ENCODE results near the gene PCDHB1.

The PCDHB1 gene

GRCh38 chr5:141050622-141051520 lies at the start of gene PCDHB1:
Gene PCDHB1, plus strand, starts transcription at chr5:141051374. Its CDS starts 97 bp downstream, at chr5:141051471.
- H3K27ac Mint-ChIP-seq: no peak within 1 kb of the TSS
- no peaks in the 10 kb centered on the region for H3K4me1 Mint-ChIP-seq (ENCODE audit: low read depth)
- H3K4me3 Mint-ChIP-seq: no peak within 1 kb of the TSS
- no peaks in the 10 kb centered on the region for H3K27me3 Mint-ChIP-seq (ENCODE audit: low read depth)
- H3K36me3 Mint-ChIP-seq (ENCODE audit: low read depth): no peaks in the 10 kb centered on the region
- H3K9me3 Mint-ChIP-seq: peaks cover 18% of the 10 kb centered on the region

GRCh38 chr5:141001446-141001843 lies 49.7 kb upstream of the PCDHB1 start:
- no peak overlapping the region for H3K27ac Mint-ChIP-seq

GRCh38 chr5:141001844-141002604 lies 49.1 kb upstream of the PCDHB1 start:
- no peaks in the 10 kb centered on the region for H3K4me1 Mint-ChIP-seq (ENCODE audit: low read depth)
- peaks cover 14% of the 10 kb centered on the region for H3K27me3 Mint-ChIP-seq (ENCODE audit: low read depth)
- H3K36me3 Mint-ChIP-seq (ENCODE audit: low read depth): no peaks in the 10 kb centered on the region
- H3K4me3 Mint-ChIP-seq: no peak overlapping the region
- no peak overlapping the region for H3K27ac Mint-ChIP-seq
- peaks cover 3% of the 10 kb centered on the region for H3K9me3 Mint-ChIP-seq

More at GRCh38 chr5:141001446-141001843, 49.7 kb upstream of the PCDHB1 start:
- no peaks in the 10 kb centered on the region for H3K4me1 Mint-ChIP-seq (ENCODE audit: low read depth)
- H3K36me3 Mint-ChIP-seq (ENCODE audit: low read depth): no peaks in the 10 kb centered on the region
- peaks cover 14% of the 10 kb centered on the region for H3K27me3 Mint-ChIP-seq (ENCODE audit: low read depth)
- H3K9me3 Mint-ChIP-seq: peaks cover 3% of the 10 kb centered on the region
- no peak overlapping the region for H3K4me3 Mint-ChIP-seq

GRCh38 chr5:141002605-141002965 lies 48.6 kb upstream of the PCDHB1 start:
- no peaks in the 10 kb centered on the region for H3K4me1 Mint-ChIP-seq (ENCODE audit: low read depth)
- no peaks in the 10 kb centered on the region for H3K36me3 Mint-ChIP-seq (ENCODE audit: low read depth)
- peaks cover 3% of the 10 kb centered on the region for H3K9me3 Mint-ChIP-seq
- H3K4me3 Mint-ChIP-seq: no peak overlapping the region
- H3K27ac Mint-ChIP-seq: no peak overlapping the region
- peaks cover 14% of the 10 kb centered on the region for H3K27me3 Mint-ChIP-seq (ENCODE audit: low read depth)

GRCh38 chr5:141003031-141003430 lies 48.1 kb upstream of the PCDHB1 start:
- Mint-ChIP-seq H3K9me3 (peaks cover 3% of the 10 kb centered on the region), H3K4me1 (ENCODE audit: low read depth) (no peaks in the 10 kb centered on the region), H3K27me3 (ENCODE audit: low read depth) (peaks cover 14% of the 10 kb centered on the region), H3K27ac (no peak overlapping the region), H3K36me3 (ENCODE audit: low read depth) (no peaks in the 10 kb centered on the region), H3K4me3 (no peak overlapping the region)

- H3K27ac Mint-ChIP-seq: no peak overlapping the region
- no peaks in the 10 kb centered on the region for H3K36me3 Mint-ChIP-seq (ENCODE audit: low read depth)
- H3K4me3 Mint-ChIP-seq: no peak overlapping the region
- H3K9me3 Mint-ChIP-seq: peaks cover 3% of the 10 kb centered on the region
- peaks cover 14% of the 10 kb centered on the region for H3K27me3 Mint-ChIP-seq (ENCODE audit: low read depth)
- no peaks in the 10 kb centered on the region for H3K4me1 Mint-ChIP-seq (ENCODE audit: low read depth)
Observed at GRCh38 chr5:141003791-141004611, 47.2 kb upstream of the PCDHB1 start.

GRCh38 chr5:141007791-141008190 lies 43.4 kb upstream of the PCDHB1 start:
- no peaks in the 10 kb centered on the region for H3K36me3 Mint-ChIP-seq (ENCODE audit: low read depth)
- H3K4me3 Mint-ChIP-seq: no peak overlapping the region
- H3K9me3 Mint-ChIP-seq: no peaks in the 10 kb centered on the region
- H3K27me3 Mint-ChIP-seq (ENCODE audit: low read depth): no peaks in the 10 kb centered on the region
- no peak overlapping the region for H3K27ac Mint-ChIP-seq
- H3K4me1 Mint-ChIP-seq (ENCODE audit: low read depth): no peaks in the 10 kb centered on the region

- H3K36me3 Mint-ChIP-seq (ENCODE audit: low read depth): no peaks in the 10 kb centered on the region
- no peaks in the 10 kb centered on the region for H3K9me3 Mint-ChIP-seq
- no peak overlapping the region for H3K27ac Mint-ChIP-seq
- H3K4me1 Mint-ChIP-seq (ENCODE audit: low read depth): no peaks in the 10 kb centered on the region
- no peaks in the 10 kb centered on the region for H3K27me3 Mint-ChIP-seq (ENCODE audit: low read depth)
- H3K4me3 Mint-ChIP-seq: no peak overlapping the region
Observed at GRCh38 chr5:141010047-141010793, 41.0 kb upstream of the PCDHB1 start.

- Mint-ChIP-seq H3K27me3 (ENCODE audit: low read depth) (no peaks in the 10 kb centered on the region), H3K4me1 (ENCODE audit: low read depth) (no peaks in the 10 kb centered on the region)
Observed at GRCh38 chr5:141017943-141018342, 33.2 kb upstream of the PCDHB1 start.

GRCh38 chr5:141022384-141022783 lies 28.8 kb upstream of the PCDHB1 start:
- Mint-ChIP-seq H3K4me3 (no peak overlapping the region), H3K4me1 (ENCODE audit: low read depth) (no peaks in the 10 kb centered on the region), H3K9me3 (peaks cover 14% of the 10 kb centered on the region), H3K27me3 (ENCODE audit: low read depth) (no peaks in the 10 kb centered on the region), H3K27ac (no peak overlapping the region), H3K36me3 (ENCODE audit: low read depth) (no peaks in the 10 kb centered on the region)

More at GRCh38 chr5:141017943-141018342, 33.2 kb upstream of the PCDHB1 start:
- H3K9me3 Mint-ChIP-seq: no peaks in the 10 kb centered on the region
- H3K27ac Mint-ChIP-seq: no peak overlapping the region
- no peak overlapping the region for H3K4me3 Mint-ChIP-seq
- no peaks in the 10 kb centered on the region for H3K36me3 Mint-ChIP-seq (ENCODE audit: low read depth)

- Mint-ChIP-seq H3K27me3 (ENCODE audit: low read depth) (no peaks in the 10 kb centered on the region), H3K9me3 (no peaks in the 10 kb centered on the region), H3K4me3 (no peak overlapping the region), H3K27ac (no peak overlapping the region), H3K36me3 (ENCODE audit: low read depth) (no peaks in the 10 kb centered on the region), H3K4me1 (ENCODE audit: low read depth) (no peaks in the 10 kb centered on the region)
Observed at GRCh38 chr5:141031006-141031405, 20.2 kb upstream of the PCDHB1 start.

- Mint-ChIP-seq H3K4me3 (no peak overlapping the region), H3K27me3 (ENCODE audit: low read depth) (no peaks in the 10 kb centered on the region), H3K9me3 (peaks cover 1% of the 10 kb centered on the region), H3K36me3 (ENCODE audit: low read depth) (no peaks in the 10 kb centered on the region), H3K27ac (no peak overlapping the region), H3K4me1 (ENCODE audit: low read depth) (no peaks in the 10 kb centered on the region)
Observed at GRCh38 chr5:141032626-141033025, 18.5 kb upstream of the PCDHB1 start.

GRCh38 chr5:141039061-141039460 lies 12.1 kb upstream of the PCDHB1 start:
- H3K36me3 Mint-ChIP-seq (ENCODE audit: low read depth): no peaks in the 10 kb centered on the region
- H3K9me3 Mint-ChIP-seq: peaks cover 8% of the 10 kb centered on the region
- H3K4me1 Mint-ChIP-seq (ENCODE audit: low read depth): no peaks in the 10 kb centered on the region
- H3K27ac Mint-ChIP-seq: no peak overlapping the region
- no peak overlapping the region for H3K4me3 Mint-ChIP-seq
- H3K27me3 Mint-ChIP-seq (ENCODE audit: low read depth): no peaks in the 10 kb centered on the region

GRCh38 chr5:141039517-141039916 lies 11.7 kb upstream of the PCDHB1 start:
- Mint-ChIP-seq H3K36me3 (ENCODE audit: low read depth) (no peaks in the 10 kb centered on the region), H3K27ac (no peak overlapping the region), H3K4me3 (no peak overlapping the region), H3K4me1 (ENCODE audit: low read depth) (no peaks in the 10 kb centered on the region), H3K27me3 (ENCODE audit: low read depth) (no peaks in the 10 kb centered on the region), H3K9me3 (peaks cover 8% of the 10 kb centered on the region)

Data from T-helper 1 cell treated with Interleukin-12 subunit alpha and Interleukin-12 subunit beta and Interleukin-4 antibody, amounts not matched to agents 30 μg/mL and 1 μg/mL, for 36 hours (primary cell).